ENCODE results near the gene WRAP53.
A peak's percentile ranks its signal among the peaks of the same experiment; 100 is the strongest.

Gene WRAP53

GRCh38 chr17:7686222-7687071 lies 1.8 kb upstream of the WRAP53 start:
- Mint-ChIP-seq H3K36me3 (ENCODE audit: low read depth) (peaks cover 9% of the 10 kb centered on the region), H3K27ac (peak overlapping the region; percentile 100), H3K27me3 (ENCODE audit: low read depth) (no peaks in the 10 kb centered on the region), H3K4me1 (peaks cover 22% of the 10 kb centered on the region), H3K9me3 (no peaks in the 10 kb centered on the region), H3K4me3 (peak overlapping the region; percentile 93 to 98 (median 98))
- no peak for TF ChIP-seq CTCF (IDR thresholded peaks at IDR 0.05; ENCODE audit: unreplicated experiment in 3 of 3)

- Mint-ChIP-seq H3K9me3 (no peaks in the 10 kb centered on the region), H3K4me3 (peak within 1 kb of the TSS; percentile 93 to 98 (median 98)), H3K27me3 (ENCODE audit: low read depth) (no peaks in the 10 kb centered on the region), H3K27ac (peak within 1 kb of the TSS; percentile 100), H3K4me1 (peaks cover 22% of the 10 kb centered on the region), H3K36me3 (ENCODE audit: low read depth) (peaks cover 9% of the 10 kb centered on the region)
- no peak for TF ChIP-seq CTCF (IDR thresholded peaks at IDR 0.05; ENCODE audit: unreplicated experiment in 3 of 3)
Observed at GRCh38 chr17:7687072-7687907, 987 bp upstream of the WRAP53 start, which contains the start of gene TP53. TP53 (minus strand) TSS chr17:7687490; CDS start chr17:7676594, 10,896 bp downstream.

GRCh38 chr17:7688808-7689316 lies 585 bp downstream of the WRAP53 start:
- no peak for TF ChIP-seq CTCF (IDR thresholded peaks at IDR 0.05; ENCODE audit: unreplicated experiment in 3 of 3)
- Mint-ChIP-seq H3K9me3 (no peaks in the 10 kb centered on the region), H3K4me1 (peaks cover 22% of the 10 kb centered on the region), H3K27me3 (ENCODE audit: low read depth) (no peaks in the 10 kb centered on the region), H3K4me3 (peak overlapping the region; percentile 93 to 98 (median 98)), H3K27ac (peak overlapping the region; percentile 100), H3K36me3 (ENCODE audit: low read depth) (peaks cover 16% of the 10 kb centered on the region)

- Mint-ChIP-seq H3K27ac (no peak overlapping the region), H3K9me3 (no peaks in the 10 kb centered on the region), H3K4me1 (no peaks in the 10 kb centered on the region), H3K27me3 (ENCODE audit: low read depth) (peaks cover 2% of the 10 kb centered on the region), H3K36me3 (ENCODE audit: low read depth) (peaks cover 34% of the 10 kb centered on the region), H3K4me3 (peak overlapping the region in 1 of 3 experiments; percentile 18)
- no peak for TF ChIP-seq CTCF (IDR thresholded peaks at IDR 0.05; ENCODE audit: unreplicated experiment in 3 of 3)
Observed at GRCh38 chr17:7695586-7695985, 7.3 kb downstream of the WRAP53 start.

GRCh38 chr17:7697828-7698588 lies 9.7 kb downstream of the WRAP53 start:
- H3K9me3 Mint-ChIP-seq: no peaks in the 10 kb centered on the region
- H3K27me3 Mint-ChIP-seq (ENCODE audit: low read depth): peaks cover 6% of the 10 kb centered on the region
- no peak overlapping the region for H3K4me3 Mint-ChIP-seq
- no peak overlapping the region for H3K27ac Mint-ChIP-seq
- H3K4me1 Mint-ChIP-seq: no peaks in the 10 kb centered on the region
- TF ChIP-seq CTCF (IDR thresholded peaks at IDR 0.05; ENCODE audit: unreplicated experiment in 3 of 3): no peak
- peaks cover 34% of the 10 kb centered on the region for H3K36me3 Mint-ChIP-seq (ENCODE audit: low read depth)
